Panc1 (cell line): Measurements from ENCODE around the gene EPN2. TPM values are rescaled to one million over a fixed set of nuclear protein-coding genes. Genes with fewer than 3 reads are reported as not detected.
"Not testable (repeated sequence)": the region's sequence is repeated elsewhere in the genome, so short reads cannot be mapped to it uniquely, and the experiment has no call there.

Experiments used
- ATAC-seq: fragments of 200-7000 bp; cut with Tn5 transposase; 2 replicates; pipeline ENCODE4 v1.9.1; 2020; ENCODE audit warnings: mild to moderate bottlenecking, moderate library complexity
- BruUV-seq: library from RNA; stranded (reverse); fragments of 400-500 nt; replicated peaks from 2 replicates; lab custom pipeline; 2021; lab: Mats Ljungman, UMichigan
- CTCF ChIA-PET: fragments of 300-600 bp; sonication (Branson Sonifier 250); formaldehyde crosslinking; loops from one replicate; lab custom pipeline; 2022; ENCODE audit warnings: antibody characterized with exemption; lab: Charles Lee
- POLR2A ChIA-PET: fragments of 300-600 bp; sonication (Branson Sonifier 250); formaldehyde crosslinking; loops from one replicate; lab custom pipeline; 2022; ENCODE audit warnings: antibody characterized with exemption; lab: Charles Lee
- DNase-seq: peaks from one replicate; pipeline ENCODE4 v3.0.0-alpha.2; 2010; ENCODE audit warnings: low read depth, low spot score
- H3K27ac ChIP-seq: 2 replicates; pipeline ENCODE4 v1.5.1; 2011; ENCODE audit warnings: mild to moderate bottlenecking, low read length, inconsistent platforms
- H3K27me3 ChIP-seq: fragments of 200-500 bp; sonication (Bioruptor generic); 2 replicates; pipeline ENCODE4 v1.6.0; 2014; ENCODE audit warnings: low read length, inconsistent platforms; ENCODE audit not compliant: control insufficient read depth, insufficient read depth
- H3K36me3 ChIP-seq: fragments of 200-500 bp; sonication (Bioruptor generic); 2 replicates; pipeline ENCODE4 v1.5.1; 2014; ENCODE audit warnings: inconsistent platforms, mild to moderate bottlenecking, low read length, moderate library complexity; ENCODE audit not compliant: control insufficient read depth, insufficient read depth
- H3K4me1 ChIP-seq: 2 replicates; pipeline ENCODE4 v1.5.1; 2011; ENCODE audit warnings: inconsistent platforms, mild to moderate bottlenecking, low read length, moderate library complexity; ENCODE audit not compliant: control insufficient read depth, insufficient read depth
- H3K4me3 ChIP-seq, 2 experiments: 2 replicates each; pipeline ENCODE4 v1.5.1; 2011 to 2012; ENCODE audit warnings: low read depth in 2 of 2, low read length in 2 of 2, mild to moderate bottlenecking in 2 of 2, inconsistent platforms in 1 of 2, moderate library complexity in 1 of 2
- H3K9me3 ChIP-seq: fragments of 200-500 bp; sonication (Bioruptor generic); 2 replicates; pipeline ENCODE4 v1.5.1; 2014; ENCODE audit warnings: low read depth, mild to moderate bottlenecking, inconsistent platforms, low read length, moderate library complexity; ENCODE audit not compliant: control insufficient read depth, insufficient read depth
- CTCF ChIP-seq: fragments of 450-650 bp; IDR thresholded peaks from 2 replicates; pipeline ENCODE4 v1.5.1; 2017; ENCODE audit warnings: mild to moderate bottlenecking
- POLR2AphosphoS5 ChIP-seq: IDR thresholded peaks from 2 replicates; pipeline ENCODE4 v1.6.1; 2012; ENCODE audit warnings: mild to moderate bottlenecking, low read depth, low read length, moderate library complexity
- SIN3A ChIP-seq: IDR thresholded peaks from 2 replicates; pipeline ENCODE4 v1.6.1; 2012; ENCODE audit warnings: low read depth, mild to moderate bottlenecking, low read length, moderate library complexity, borderline replicate concordance; ENCODE audit not compliant: insufficient read depth
- TCF7L2 ChIP-seq: IDR thresholded peaks from 2 replicates; pipeline ENCODE4 v1.6.1; 2011; ENCODE audit warnings: mild to moderate bottlenecking, low read depth, low read length, inconsistent platforms
- in situ Hi-C: cut with HindIII; loops from 2 replicates; pipeline ENCODE4 v1.10.0; 2016; ENCODE audit warnings: low sequenced_read_pairs, low pct_unique_long_range_greater_than_20kb
- intact Hi-C: fragments of 100-400 bp; cut with micrococcal nuclease; formaldehyde crosslinking; loops from one replicate; pipeline ENCODE4 v1.10.0; 2022; ENCODE audit not compliant: unreplicated experiment
- total RNA-seq: library from RNA; stranded (reverse); gene quantifications from one replicate; pipeline ENCODE4 v1.2.1, GENCODE V29; 2021; ENCODE audit not compliant: unreplicated experiment
- TF ChIP-seq, protein P1 (sequence below), 2 experiments: IDR thresholded peaks; 2 replicates each; pipeline ENCODE4 v1.6.1; 2011 to 2012; ENCODE audit warnings: low read depth in 2 of 2, control low read depth in 1 of 2, low read length in 1 of 2, mild to moderate bottlenecking in 1 of 2, moderate library complexity in 1 of 2; ENCODE audit not compliant: insufficient read depth in 1 of 2

EPN2 gene
- total RNA-seq, 1 experiment from 2014 or later = 35.0 TPM

GRCh38 chr17:19348081-19348650 is 111.0 kb downstream of the EPN2 start:
- BruUV-seq = no TSS peak
- POLR2A ChIA-PET = no interaction called here

DNA sequence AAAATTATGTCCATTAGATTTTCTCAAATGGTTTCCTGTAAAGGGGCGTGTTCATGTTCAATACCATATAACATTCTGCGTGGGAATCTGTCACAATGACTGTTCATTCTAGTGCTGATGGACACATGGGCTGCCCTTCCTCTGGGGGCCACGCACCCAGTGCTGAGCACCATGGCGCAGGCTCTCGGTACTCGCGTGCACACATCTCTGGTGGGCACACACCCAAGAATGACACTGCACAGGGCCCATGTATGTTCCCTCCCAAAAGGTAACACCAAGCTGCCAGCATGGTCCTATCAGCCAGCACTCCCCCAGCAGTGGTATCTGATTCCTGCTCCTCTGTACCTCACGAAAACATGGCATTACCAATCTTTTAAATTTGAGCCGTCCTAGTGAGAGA is 111.6 kb downstream of the EPN2 start:
- BruUV-seq = no TSS peak
- ATAC-seq (no peak), DNase-seq (no peak)
- no peaks in the 10 kb centered on the region for H3K9me3 ChIP-seq
- H3K27me3 ChIP-seq = no peaks in the 10 kb centered on the region
- H3K27ac ChIP-seq = no peak overlapping the region
- no peaks in the 10 kb centered on the region for H3K36me3 ChIP-seq
- ChIA-PET CTCF (no interaction called here), POLR2A (no interaction called here)
- intact Hi-C loops = no loop called here
- H3K4me3 ChIP-seq = no peak overlapping the region
- no peak for TF ChIP-seq POLR2AphosphoS5
- TF ChIP-seq SIN3A = no peak
- TF ChIP-seq TCF7L2 = no peak
- TF ChIP-seq, protein P1, sequence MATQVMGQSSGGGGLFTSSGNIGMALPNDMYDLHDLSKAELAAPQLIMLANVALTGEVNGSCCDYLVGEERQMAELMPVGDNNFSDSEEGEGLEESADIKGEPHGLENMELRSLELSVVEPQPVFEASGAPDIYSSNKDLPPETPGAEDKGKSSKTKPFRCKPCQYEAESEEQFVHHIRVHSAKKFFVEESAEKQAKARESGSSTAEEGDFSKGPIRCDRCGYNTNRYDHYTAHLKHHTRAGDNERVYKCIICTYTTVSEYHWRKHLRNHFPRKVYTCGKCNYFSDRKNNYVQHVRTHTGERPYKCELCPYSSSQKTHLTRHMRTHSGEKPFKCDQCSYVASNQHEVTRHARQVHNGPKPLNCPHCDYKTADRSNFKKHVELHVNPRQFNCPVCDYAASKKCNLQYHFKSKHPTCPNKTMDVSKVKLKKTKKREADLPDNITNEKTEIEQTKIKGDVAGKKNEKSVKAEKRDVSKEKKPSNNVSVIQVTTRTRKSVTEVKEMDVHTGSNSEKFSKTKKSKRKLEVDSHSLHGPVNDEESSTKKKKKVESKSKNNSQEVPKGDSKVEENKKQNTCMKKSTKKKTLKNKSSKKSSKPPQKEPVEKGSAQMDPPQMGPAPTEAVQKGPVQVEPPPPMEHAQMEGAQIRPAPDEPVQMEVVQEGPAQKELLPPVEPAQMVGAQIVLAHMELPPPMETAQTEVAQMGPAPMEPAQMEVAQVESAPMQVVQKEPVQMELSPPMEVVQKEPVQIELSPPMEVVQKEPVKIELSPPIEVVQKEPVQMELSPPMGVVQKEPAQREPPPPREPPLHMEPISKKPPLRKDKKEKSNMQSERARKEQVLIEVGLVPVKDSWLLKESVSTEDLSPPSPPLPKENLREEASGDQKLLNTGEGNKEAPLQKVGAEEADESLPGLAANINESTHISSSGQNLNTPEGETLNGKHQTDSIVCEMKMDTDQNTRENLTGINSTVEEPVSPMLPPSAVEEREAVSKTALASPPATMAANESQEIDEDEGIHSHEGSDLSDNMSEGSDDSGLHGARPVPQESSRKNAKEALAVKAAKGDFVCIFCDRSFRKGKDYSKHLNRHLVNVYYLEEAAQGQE (IDR thresholded peaks at IDR 0.05; ENCODE audit: insufficient read depth in 1 of 2, low read depth in 2 of 2, low read length in 1 of 2) = no peak
- no peak for TF ChIP-seq CTCF
- in situ Hi-C loops = no loop called here
- H3K4me1 ChIP-seq = peaks cover 12% of the 10 kb centered on the region

More at GRCh38 chr17:19348081-19348650, 111.0 kb downstream of the EPN2 start:
- in situ Hi-C loops = no loop called here
- no peak for DNase-seq
- Histone ChIP-seq H3K27ac (no peak overlapping the region; the same call in 1 of the 2 replicates), H3K36me3 (no peaks in the 10 kb centered on the region), H3K4me3 (no peak overlapping the region), H3K9me3 (no peaks in the 10 kb centered on the region), H3K4me1 (peaks cover 12% of the 10 kb centered on the region), H3K27me3 (no peaks in the 10 kb centered on the region)
- no peak for ATAC-seq
- intact Hi-C loops = no loop called here
- TF ChIP-seq POLR2AphosphoS5 = no peak
- TF ChIP-seq, protein P1 (IDR thresholded peaks at IDR 0.05; ENCODE audit: insufficient read depth in 1 of 2, low read depth in 2 of 2, low read length in 1 of 2) = no peak
- TF ChIP-seq SIN3A = no peak
- no peak for TF ChIP-seq CTCF
- TF ChIP-seq TCF7L2 = no peak
- CTCF ChIA-PET = no interaction called here

DNA sequence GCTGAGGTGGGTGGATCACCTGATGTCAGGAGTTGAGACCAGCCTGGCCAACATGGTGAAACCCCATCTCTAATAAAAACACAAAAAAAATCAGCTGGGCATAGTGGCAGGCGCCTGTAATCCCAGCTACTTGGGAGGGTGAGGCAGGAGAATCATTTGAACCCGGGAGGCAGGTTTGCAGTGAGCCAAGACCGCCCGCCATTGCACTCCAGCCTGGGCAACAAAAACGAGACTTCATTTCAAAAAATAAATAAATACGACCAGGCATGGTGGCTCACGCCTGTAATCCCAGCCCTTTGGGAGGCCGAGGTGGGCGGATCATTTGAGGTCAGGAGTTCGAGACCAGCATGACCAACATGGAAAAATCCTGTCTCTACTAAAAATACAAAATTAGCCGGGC is 116.2 kb downstream of the EPN2 start:
- in situ Hi-C loops, DNase-seq, H3K27me3 ChIP-seq, H3K27ac ChIP-seq, ATAC-seq, H3K9me3 ChIP-seq, CTCF ChIA-PET, intact Hi-C loops, H3K4me3 ChIP-seq, H3K4me1 ChIP-seq, H3K36me3 ChIP-seq, BruUV-seq, POLR2A ChIA-PET: not testable (repeated sequence)
